CD4-positive, alpha-beta T cell treated with Interleukin-2 at 100 ng/mL for 4 hours (primary cell): ENCODE data around the gene KRT85.
"Not testable (repeated sequence)": the region's sequence is repeated elsewhere in the genome, so short reads cannot be mapped to it uniquely, and the experiment has no call there.

Experiments
- DNase-seq: peaks from one replicate; pipeline ENCODE4 v3.0.0-alpha.2; 2020; ENCODE audit warnings: low spot score

The KRT85 gene

DNA sequence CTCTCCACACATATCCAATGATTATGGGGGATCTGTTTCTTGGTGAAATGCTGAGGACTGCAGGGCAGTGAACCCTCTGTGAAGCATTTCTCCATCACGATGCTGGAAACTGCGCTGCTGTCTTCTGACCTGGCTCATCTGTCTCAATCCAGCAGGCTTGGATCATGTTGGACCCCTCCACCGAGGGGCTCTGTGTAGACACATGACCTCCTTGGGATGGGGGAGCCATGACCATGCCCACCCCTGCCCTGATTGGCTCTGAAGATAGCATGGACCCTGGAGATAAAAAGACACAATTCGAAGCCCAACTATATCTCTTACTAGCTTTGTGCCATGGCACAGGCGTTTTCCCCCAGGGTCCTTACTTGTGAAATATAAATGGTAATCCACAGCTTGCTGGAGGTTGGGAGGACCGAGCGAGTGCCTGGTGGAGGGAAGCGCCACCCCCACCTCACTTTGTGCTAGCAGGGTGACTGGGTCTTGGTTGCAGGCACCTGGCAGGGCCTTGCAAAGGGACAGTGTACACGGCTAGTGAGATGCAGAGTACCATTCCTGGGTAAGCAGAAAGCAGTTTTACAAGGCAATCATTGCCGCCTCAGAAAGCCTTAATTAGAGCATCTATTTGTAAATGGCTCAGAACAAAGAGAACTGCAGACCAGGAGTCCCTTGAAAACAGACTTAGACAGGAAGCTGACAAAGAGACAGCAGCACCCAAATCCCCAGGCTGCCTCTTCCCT is 43.7 kb downstream of the KRT85 start:
- DNase-seq = no peak

DNA sequence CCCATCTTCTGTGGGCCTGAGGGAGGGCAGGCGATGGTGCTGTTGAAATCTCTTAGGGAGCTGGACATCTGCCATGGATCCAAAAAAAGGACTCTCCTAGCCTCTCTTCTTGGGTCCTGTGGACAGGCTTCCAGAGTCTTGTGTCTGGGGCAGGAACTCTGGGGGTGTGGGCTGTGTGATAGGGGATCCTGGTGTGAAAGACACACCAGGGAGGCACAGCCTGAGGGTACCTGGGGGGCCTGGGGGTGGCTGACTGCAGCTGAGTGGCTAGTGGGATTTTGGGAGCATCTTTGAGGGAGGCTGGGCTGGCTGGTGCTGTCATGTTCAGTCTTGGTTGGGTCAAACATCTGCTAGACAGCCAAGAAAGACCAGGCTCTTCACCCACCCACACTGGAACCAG is 44.3 kb downstream of the KRT85 start:
- no peak for DNase-seq

DNA sequence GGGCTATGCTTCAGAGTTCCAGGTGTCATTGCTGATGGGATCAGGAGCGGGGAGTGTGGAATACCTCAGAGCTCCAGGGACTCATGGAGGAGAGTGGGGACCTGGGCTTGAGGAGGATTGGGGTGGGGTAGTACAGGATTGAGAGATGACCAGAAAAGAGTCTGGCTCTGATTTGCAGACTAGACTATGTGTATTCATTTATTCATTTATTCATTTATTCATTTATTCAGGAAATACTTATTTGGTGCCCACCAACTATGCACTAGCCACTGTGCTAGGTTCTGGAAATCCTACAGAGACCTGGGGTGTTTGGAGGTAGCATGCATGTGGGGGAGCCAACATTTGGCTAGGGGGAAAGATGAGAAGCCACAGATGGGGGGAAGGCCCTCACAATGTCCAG is 45.2 kb downstream of the KRT85 start:
- DNase-seq = no peak

DNA sequence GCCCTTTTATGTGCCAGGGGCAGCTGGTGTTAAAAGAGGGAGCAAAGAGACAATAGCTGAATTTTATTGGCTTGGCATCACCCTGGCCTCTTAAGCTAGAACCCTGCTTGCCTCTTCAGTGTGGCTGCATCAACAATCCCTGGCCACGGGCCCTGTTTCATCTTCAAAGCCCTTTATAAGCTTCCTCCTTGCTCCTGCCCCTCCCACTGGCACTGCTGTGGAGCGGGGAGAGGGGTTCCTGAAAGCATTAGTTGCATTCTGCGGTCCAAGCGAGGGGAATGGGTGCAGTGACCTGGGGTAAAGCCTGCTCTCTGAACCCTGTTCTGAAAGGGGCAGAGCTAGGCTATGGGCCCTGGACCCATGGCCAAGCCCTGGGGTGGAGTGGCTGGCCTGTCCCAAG is 45.9 kb downstream of the KRT85 start:
- no peak for DNase-seq

DNA sequence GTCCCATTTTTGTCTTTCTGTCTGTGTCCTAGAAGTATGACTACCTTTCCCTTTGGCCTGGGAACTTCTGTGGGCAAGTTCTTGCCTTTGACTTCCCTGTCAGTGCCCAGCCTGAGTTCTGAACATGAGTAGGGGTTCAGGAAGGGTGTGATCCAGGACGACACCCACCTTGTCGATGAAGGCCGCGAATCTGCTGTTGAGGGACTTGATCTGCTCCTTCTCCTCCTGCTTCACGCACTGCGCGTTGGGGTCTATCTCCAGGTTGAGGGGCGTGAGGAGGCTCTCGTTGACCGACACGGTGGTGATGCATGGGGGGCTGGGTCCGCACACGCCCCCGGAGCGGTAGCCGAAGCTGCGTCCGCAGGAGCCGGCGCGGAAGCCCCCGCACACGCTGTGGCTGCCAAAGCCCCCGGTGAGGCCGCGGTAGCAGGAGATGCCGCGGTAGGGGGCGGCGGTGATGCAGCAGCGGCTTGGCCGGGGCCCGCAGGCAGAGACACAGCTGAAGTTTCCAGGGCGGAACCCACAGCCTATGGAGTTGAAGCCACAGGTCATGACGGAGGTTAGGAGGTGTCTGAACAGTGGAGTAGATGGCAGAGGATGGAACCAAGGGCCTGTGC is 46.4 kb downstream of the KRT85 start, which contains the start of gene KRT83:
Gene KRT83 (minus strand): TSS at position 615 of the 617 bp plus-strand sequence. CDS start 63 bp downstream, at position 552.
- DNase-seq = no peak

DNA sequence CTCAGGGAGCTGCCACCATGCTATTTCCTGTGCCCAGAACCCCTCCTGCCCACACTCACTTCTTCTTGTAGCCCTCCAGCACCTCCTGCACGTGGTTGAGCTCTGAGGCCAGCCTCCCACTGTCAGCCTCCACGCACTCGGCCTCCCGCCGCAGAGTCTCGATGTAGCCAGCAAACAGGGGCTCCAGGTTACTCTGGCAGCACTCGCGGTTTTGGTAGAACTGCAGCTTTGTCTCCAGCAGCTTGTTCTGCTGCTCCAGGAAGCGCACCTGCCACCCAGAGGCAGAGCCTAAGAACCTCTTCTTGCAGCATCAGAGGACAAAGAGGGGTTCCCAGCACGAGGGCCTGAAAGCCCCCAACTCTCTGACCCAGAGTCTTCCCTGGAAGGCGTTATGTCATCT is 48.2 kb downstream of the KRT85 start:
- DNase-seq = no peak

DNA sequence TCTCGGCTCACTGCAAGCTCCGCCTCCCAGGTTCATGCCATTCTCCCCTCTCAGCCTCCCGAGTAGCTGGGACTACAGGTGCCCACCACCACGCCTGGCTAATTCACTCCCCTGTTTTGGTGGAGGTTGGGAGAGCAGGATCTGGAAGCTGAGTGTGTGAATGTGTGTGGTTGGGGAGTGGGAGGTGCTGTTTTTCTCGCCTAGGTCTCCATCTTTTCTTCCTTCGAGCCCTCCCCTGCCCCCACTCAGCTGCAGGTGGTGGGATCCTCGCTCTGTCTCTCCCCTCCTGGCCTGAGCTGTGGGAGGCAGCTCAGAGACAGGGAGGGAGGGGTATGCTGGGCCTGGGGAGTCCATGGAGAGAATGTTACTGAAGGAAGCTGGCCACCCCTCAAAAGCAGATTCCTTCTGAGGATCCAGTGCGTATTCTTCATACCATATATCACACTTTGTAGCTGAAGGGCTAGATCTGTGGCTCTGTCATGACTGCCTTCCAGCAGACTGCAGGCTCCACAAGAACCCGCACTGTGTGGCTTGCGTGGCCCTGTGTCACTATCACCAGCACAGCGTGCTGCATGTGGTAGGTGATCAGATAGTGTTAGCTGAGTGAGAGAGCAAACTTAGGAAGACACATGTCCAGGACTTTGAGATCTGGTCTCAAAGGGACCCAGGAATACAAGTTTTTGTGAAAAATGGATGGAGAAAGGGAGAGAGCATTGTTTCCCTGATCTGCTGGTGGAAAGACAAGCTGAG is 48.9 kb downstream of the KRT85 start:
- no peak for DNase-seq

DNA sequence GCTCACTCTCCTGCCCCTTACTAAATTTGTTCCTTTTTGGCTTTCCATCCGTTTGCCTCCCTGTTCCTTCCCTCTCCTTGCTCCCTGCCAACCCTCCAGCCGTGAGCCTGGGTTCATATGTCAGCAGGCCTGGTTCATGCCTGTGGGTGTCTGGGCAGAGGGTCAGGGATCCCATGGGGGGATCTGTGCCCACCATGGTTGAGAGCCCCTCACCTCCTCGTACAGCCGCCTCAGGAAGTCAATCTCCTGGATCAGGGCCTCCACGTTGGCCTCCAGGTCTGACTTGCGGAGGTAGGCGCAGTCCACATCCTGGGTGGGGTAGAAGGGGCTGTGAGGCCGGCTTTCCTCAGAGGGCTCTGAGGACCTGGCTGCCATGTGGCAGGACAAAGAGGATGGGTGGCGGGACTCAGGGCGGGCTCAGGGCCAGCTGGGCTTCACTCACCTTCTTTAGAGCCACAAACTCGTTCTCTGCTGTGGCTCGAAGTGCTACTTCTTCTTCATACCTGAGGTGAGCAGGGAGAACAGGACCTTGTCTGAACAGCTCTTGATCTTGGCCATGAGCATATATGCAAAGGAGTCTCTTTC is 49.7 kb downstream of the KRT85 start:
- DNase-seq = no peak

DNA sequence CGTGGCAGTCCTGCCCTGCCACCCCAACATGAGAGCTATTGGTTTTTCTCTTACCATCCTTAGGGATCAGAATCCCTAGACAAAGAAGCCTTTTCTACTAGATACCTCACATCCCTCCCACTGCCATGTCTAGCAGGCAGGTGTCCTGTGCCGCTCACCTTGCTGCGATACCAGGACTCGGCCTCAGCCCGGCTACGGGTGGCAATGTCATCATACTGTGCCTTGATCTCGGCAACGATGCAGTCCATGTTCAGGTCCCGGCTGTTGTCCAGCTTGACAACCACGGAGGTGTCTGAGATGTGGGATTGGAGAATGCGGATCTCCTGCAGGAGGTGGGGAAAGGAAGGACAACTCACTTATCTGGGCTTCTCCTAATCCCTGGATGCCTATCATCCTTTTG is 50.6 kb downstream of the KRT85 start:
- no peak for DNase-seq

DNA sequence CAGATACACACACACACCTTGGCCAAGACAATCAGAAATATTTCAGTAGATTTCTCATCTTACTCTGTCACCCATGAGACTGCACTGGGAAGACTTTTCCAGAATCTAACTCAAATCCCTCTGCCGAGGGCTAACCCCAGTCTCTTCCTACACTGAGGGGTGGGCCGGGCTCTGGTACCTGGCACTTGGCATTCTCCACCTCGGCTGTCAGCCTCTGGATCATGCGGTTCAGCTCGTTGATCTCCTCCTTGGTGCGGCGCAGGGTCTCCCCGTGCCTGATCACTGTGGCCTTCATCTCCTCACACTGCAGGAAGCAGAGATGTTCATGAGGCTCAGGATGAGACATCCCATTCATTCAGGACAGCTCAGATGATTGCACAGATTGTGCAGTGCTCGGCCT is 51.0 kb downstream of the KRT85 start:
- DNase-seq = no peak

DNA sequence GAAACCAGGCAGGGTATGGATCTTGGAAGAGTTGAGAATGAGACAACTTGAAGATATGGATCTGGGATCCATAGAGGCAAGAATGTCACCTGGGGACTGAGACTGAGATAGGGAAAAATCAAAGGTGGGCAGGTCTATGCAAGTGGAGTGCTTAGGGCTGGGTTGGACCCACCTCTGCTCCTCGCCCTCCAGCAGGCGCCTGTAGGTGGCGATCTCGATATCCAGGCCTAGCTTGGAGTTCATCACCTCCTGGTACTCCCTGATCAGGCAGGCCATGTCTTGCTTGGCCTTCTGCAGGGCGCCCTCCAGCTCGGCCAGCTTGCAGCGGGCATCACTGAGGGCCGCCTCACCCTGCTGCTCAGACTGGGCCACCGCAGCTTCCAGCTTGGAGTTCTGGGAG is 51.6 kb downstream of the KRT85 start:
- not testable (repeated sequence) for DNase-seq

DNA sequence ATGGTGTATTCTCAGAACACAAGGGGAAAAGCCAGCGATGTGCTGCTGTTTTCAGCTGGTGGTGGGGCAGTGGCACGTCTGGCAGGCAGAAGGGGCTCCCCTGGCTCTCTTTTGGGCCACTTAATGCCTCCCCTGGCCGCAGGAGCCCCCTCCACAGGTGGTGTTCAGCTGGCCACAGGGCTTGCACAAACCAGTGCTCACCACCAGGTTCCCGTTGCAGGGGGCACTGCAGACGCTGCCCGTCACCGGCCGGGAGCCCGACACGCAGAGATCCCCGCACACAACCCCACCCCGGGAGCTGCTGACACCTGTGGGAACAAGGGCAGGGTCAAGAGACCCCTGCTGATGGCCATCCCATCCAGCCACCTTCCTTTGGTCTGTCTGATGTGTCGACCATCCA is 52.8 kb downstream of the KRT85 start:
- DNase-seq = no peak

DNA sequence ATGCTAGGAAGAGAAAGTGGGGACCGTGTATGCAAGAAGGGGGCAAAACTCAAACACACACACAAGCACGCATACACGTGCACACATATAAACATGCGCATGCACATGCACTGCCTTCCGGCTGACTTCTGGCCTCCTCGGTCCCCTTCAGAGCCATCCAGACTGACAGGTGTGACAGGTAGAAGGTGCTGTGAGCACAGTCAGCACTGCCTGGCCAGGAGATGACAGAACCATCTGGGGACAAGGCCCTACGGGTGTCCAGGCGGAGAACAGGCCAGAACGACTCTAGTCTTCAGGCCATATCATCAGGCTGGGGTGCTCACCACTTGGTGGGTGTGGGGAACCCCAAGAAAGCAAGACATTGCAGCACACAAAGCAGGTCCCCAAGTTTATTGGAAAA is 53.4 kb downstream of the KRT85 start:
- DNase-seq = no peak

DNA sequence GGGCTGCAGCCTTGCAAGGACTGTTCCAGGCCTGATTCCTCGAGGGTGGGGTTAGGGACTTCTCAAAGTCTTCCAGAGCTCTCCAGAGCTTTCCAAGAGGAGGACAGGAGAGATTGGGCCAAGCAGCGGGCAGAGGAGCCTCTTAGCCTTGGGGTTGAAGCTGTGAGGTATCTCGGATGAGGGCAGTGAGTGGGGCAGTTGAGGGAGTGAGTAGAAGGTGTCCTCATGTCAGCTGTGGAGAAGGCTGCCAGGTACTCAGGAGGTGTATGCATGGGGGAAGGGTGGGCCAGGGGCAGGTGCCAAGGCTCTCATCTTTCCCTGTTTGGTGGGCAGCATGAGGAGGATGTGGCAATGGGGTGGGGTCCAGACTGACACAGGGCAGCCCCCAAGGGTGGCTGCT is 53.8 kb downstream of the KRT85 start:
- no peak for DNase-seq

DNA sequence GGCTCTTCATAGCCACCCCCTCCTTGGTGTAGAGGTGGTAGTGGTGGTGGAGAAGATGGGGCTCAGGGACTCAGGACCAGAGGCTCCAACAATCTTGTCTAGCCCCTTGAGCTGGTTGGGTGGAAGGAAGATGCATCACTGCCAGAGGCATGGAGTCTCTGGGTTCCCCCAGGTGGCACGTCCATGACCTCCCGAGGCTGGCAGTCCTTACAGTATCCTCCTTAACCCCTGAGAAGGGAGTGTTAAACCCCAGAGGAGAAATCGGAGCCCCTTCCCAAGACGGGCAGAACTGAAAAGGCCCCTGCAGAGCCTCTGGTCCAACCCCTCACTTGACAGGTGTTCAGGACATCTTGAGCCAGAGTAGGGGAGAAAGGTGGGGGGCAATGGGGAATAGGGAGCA is 55.2 kb downstream of the KRT85 start:
- no peak for DNase-seq

DNA sequence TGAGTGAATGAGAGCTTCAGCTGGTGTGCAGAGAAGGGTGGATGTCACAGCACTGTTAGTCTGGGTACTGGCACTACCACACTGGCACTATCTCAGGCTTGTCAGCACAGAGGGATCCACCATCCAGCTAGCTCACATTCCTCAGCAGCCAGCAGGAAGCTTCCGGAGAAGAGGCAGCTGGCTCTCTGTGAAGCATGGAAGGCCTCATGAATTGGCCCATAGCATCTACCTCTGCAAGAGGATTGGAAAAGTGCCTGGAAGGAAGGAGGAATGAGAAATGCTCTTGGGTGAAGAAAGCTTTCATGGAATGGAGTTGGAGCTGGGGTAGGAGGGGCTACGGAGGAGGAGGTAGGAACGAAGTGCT is 56.0 kb downstream of the KRT85 start:
- DNase-seq = no peak

DNA sequence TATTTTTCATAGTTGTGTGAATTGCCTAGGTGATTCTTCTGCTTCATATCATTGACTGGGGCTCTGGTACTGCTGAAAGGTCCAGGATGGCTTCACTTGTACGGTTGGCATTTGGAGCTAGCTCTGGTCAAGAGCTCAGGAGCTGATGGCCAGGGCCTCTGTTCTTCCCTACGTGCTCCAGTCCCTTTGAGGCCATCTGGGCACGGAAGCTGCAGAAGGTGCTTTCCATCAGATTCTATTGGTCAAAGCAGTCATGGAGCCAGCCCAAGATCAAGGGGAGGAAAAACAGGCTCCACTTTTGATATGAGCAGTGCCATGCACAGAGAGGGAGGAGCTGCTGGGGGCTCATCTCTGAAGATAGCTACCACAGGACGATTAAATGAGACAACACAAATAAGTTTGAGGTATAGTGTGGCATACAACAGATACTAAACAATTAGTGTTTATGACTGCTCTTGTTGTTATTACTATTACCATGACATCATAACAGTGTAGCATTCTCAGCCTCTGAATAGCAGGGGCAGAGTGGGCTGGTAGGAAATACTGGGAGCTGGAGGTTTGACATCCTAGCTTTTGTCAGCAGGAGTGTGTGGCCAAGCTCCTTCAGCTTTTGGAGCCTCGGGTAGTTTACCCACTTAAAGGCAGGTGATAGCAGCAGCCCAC is 56.5 kb downstream of the KRT85 start:
- no peak for DNase-seq
